Cardiac muscle cell (in vitro differentiated cells and primary cell): ENCODE results near the gene GALNT16. TPM values are rescaled to one million over a fixed set of nuclear protein-coding genes. Genes with fewer than 3 reads are reported as not detected.

Experiments
- DNase-seq, 2 donors: peaks; one replicate each; pipeline versions ENCODE4 v3.0.0 to v3.0.0-alpha.2; 2010 to 2017; ENCODE audit warnings: low read depth in 1 of 2, low spot score in 1 of 2
- H3K27ac ChIP-seq: fragments of 200-600 bp; sonication (generic); 2 replicates; pipeline ENCODE4 v1.5.1; 2016
- H3K27me3 ChIP-seq: fragments of 200-600 bp; sonication (generic); 2 replicates; pipeline ENCODE4 v1.6.0; 2016; ENCODE audit warnings: control low read depth
- H3K36me3 ChIP-seq: fragments of 200-600 bp; sonication (generic); 2 replicates; pipeline ENCODE4 v1.5.1; 2016; ENCODE audit warnings: control low read depth
- H3K4me1 ChIP-seq: fragments of 200-600 bp; sonication (generic); 2 replicates; pipeline ENCODE4 v1.8.1; 2017; ENCODE audit warnings: low read depth, mild to moderate bottlenecking, mixed run types
- H3K4me3 ChIP-seq: fragments of 200-600 bp; sonication (generic); 2 replicates; pipeline ENCODE4 v1.5.1; 2016; ENCODE audit warnings: mild to moderate bottlenecking
- H3K9me3 ChIP-seq: fragments of 200-600 bp; sonication (generic); 2 replicates; pipeline ENCODE4 v1.5.1; 2017; ENCODE audit warnings: low read depth, mild to moderate bottlenecking, control low read depth
- polyA plus RNA-seq: library from polyadenylated mRNA; unstranded; fragments of >200 nt; fragmentation: Nextera tagmentation; extraction: Ambion mirVana; gene quantifications from 2 replicates; pipeline ENCODE4 v1.2.1, GENCODE V29; 2016
- total RNA-seq: library from RNA; depleted of rRNA; stranded (reverse); fragments of >200 nt; gene quantifications from 2 replicates; pipeline ENCODE4 v1.2.3, GENCODE V29; 2016
- TF ChIP-seq, protein P1 (sequence below): IDR thresholded peaks from 2 replicates; pipeline ENCODE4 v1.5.1; 2012; ENCODE audit warnings: low read depth, mild to moderate bottlenecking, low read length

The GALNT16 gene
- total and polyA plus RNA-seq, 2 experiments from 2014 or later, result 5.8 to 7.7 TPM

DNA sequence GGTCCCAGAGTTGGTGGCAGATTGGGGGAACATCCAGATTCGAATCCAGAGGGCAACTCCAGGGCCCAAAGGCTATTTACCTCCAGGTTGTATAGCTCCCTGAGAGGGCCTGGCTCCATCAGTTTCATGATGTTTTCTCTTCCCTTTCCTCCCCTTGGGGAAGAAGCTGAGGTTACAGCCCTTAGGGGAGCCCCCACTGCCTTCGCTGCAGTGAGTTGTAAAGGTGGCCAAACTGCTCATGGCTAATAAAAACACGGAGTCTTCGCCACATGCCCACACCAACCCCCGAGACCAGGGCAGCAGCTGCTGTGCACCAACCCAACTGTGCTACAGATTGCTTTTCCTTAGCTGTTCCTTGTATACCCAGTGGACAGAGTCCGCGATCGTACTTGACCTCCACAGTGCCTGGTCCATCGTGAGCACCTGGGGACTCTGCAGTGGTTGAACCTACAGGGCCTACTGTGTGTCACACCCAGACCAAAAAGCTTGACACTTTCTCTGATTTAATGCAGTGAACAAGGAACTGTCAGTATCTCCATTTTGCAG is 20.9 kb downstream of the GALNT16 start:
- no peaks in the 10 kb centered on the region for H3K9me3 ChIP-seq
- H3K4me3 ChIP-seq, result no peak overlapping the region
- H3K4me1 ChIP-seq, result no peaks in the 10 kb centered on the region
- no peak for DNase-seq
- H3K36me3 ChIP-seq, result no peaks in the 10 kb centered on the region
- H3K27me3 ChIP-seq, result no peaks in the 10 kb centered on the region
- H3K27ac ChIP-seq, result no peak overlapping the region
- TF ChIP-seq, protein P1, sequence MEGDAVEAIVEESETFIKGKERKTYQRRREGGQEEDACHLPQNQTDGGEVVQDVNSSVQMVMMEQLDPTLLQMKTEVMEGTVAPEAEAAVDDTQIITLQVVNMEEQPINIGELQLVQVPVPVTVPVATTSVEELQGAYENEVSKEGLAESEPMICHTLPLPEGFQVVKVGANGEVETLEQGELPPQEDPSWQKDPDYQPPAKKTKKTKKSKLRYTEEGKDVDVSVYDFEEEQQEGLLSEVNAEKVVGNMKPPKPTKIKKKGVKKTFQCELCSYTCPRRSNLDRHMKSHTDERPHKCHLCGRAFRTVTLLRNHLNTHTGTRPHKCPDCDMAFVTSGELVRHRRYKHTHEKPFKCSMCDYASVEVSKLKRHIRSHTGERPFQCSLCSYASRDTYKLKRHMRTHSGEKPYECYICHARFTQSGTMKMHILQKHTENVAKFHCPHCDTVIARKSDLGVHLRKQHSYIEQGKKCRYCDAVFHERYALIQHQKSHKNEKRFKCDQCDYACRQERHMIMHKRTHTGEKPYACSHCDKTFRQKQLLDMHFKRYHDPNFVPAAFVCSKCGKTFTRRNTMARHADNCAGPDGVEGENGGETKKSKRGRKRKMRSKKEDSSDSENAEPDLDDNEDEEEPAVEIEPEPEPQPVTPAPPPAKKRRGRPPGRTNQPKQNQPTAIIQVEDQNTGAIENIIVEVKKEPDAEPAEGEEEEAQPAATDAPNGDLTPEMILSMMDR, result no peak

DNA sequence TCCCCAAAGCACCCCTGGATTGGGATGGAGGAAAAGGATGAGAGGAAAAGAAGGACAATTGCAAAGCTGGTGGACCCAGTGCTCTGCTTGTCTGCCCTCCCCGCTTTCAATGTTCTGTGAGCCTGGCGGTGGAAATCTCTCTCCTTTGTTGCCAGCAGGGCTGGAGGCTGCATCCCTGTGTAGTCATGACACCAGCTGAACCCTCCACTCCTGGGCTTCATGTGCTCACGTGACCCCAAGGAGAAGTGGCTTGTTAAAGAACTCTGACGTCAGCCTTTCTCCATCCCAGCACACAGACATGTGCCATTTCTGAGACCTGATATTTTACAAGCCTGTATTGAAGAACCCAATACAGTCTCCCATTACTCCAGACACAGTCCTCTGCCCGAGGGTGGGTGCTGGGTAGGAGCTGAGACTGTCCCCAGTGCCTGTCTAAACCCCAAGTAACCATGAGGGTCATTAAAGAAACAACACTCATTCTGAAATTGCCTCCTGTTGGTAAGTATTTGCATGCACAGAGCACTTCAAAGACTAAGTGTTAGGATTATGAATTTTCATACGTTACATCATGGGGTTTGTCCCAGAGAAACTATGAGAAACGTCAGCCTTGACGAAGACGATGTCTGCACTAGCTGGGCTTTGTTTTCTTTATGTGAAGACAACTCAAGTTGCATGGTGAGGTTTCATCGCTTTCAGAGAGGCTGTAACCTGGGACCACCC is 21.7 kb downstream of the GALNT16 start:
- TF ChIP-seq, protein P1, result no peak
- no peak for DNase-seq
- H3K36me3 ChIP-seq, result no peaks in the 10 kb centered on the region

DNA sequence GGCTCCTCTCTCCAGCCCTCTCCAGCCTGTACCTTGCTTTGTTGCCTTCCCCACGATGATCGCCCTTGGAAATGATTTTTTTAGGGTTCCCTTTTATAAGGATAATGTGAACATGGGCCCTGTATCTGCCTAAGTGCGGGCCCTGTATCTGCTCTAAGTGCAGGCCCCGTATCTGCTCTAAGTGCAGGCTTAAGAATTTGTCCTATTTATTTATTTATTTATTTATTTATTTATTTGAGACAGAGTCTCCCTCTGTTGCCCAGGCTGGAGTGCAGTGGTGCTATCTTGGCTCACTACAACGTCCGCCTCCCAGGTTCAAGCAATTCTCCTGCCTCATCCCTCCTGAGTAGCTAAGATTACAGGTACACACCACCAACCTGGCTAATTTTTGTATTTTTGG is 22.5 kb downstream of the GALNT16 start:
- no peaks in the 10 kb centered on the region for H3K4me1 ChIP-seq
- TF ChIP-seq, protein P1, result no peak

More for the DNA sequence above, 21.7 kb downstream of the GALNT16 start:
- H3K4me1 ChIP-seq, result no peaks in the 10 kb centered on the region
- no peaks in the 10 kb centered on the region for H3K9me3 ChIP-seq
- H3K4me3 ChIP-seq, result no peak overlapping the region
- H3K27me3 ChIP-seq, result no peaks in the 10 kb centered on the region
- no peak overlapping the region for H3K27ac ChIP-seq

DNA sequence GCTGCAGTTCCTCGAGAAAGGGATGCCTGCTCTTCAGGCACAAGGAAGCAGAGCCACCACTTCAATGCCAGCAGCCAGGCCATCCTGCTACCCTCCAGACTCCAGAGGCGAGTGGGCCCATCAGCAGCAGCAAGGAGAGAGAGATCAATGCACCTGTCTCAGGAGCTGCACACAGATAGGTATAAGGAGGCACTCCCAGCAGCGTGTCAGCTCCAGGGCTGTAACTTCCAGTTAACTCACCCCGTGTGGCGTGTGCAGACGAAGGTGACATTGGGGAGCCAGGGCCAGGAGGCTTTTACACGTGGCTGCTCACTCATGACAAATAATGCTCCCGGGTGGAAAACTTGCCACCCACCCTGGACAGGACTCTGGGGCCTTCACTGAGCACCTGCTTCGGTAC is 24.2 kb downstream of the GALNT16 start:
- Histone ChIP-seq H3K4me1 (no peaks in the 10 kb centered on the region), H3K9me3 (no peaks in the 10 kb centered on the region)

More for the DNA sequence above, 22.5 kb downstream of the GALNT16 start:
- H3K4me3 ChIP-seq, result no peak overlapping the region
- no peaks in the 10 kb centered on the region for H3K9me3 ChIP-seq
- no peak overlapping the region for H3K27ac ChIP-seq
- H3K27me3 ChIP-seq, result no peaks in the 10 kb centered on the region
- no peaks in the 10 kb centered on the region for H3K36me3 ChIP-seq
- DNase-seq, result no peak

DNA sequence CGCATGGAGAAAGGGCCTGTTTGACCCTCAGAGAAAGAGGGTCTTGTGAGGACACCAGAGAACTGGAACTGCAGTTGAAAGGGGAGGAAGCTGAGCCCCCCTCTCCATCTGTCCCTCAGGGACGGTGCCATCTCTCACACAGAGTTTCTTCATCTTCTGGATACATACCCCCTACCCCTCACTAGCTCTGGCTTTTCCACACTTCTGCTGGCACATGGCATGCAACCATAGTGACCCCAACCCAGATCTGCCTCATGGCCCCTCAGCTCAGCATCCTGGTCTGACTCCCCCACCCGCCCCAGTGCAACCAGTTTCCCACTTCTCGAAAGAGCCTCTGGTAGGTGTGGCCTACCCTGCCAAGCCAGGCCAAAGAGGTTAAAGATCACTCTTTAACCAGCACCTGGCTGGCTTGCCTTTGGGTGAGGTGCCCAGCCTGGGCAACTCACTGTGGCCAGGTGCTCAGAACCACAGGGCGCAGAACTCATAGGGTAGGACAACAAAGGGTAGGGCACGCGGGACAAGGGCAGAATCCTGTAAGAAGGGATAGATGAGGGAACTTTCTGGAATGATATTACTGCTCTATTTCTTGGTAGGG is 25.8 kb downstream of the GALNT16 start:
- Histone ChIP-seq H3K27me3 (no peaks in the 10 kb centered on the region), H3K4me1 (no peaks in the 10 kb centered on the region), H3K4me3 (no peak overlapping the region), H3K27ac (no peak overlapping the region), H3K9me3 (no peaks in the 10 kb centered on the region), H3K36me3 (no peaks in the 10 kb centered on the region)
- TF ChIP-seq, protein P1, result no peak
- DNase-seq, result no peak

More for the DNA sequence above, 24.2 kb downstream of the GALNT16 start:
- no peak for DNase-seq
- no peaks in the 10 kb centered on the region for H3K36me3 ChIP-seq
- TF ChIP-seq, protein P1, result no peak
- no peak overlapping the region for H3K27ac ChIP-seq
- H3K27me3 ChIP-seq, result no peaks in the 10 kb centered on the region
- H3K4me3 ChIP-seq, result no peak overlapping the region
